ENCODE measurements around the gene POLR3A. TPM values are rescaled to one million over a fixed set of nuclear protein-coding genes. Genes with fewer than 3 reads are reported as not detected.
A peak's percentile ranks its signal among the peaks of the same experiment; 100 is the strongest.

Gene POLR3A
- total RNA-seq, 1 donor from 2014 or later: 31.4 TPM

- Histone ChIP-seq H3K4me3 (ENCODE audit: insufficient read depth, low read depth, low read length) (no peak overlapping the region), H3K9me3 (ENCODE audit: insufficient read depth, low read depth, low read length) (no peaks in the 10 kb centered on the region), H3K36me3 (ENCODE audit: insufficient read depth, low read length) (no peaks in the 10 kb centered on the region), H3K4me1 (ENCODE audit: insufficient read depth, low read length) (no peaks in the 10 kb centered on the region), H3K4me2 (ENCODE audit: low read length) (no peak overlapping the region), H3K9ac (ENCODE audit: low read length) (no peak overlapping the region), H2AFZ (ENCODE audit: low read depth, low read length) (no peak overlapping the region), H3K79me2 (ENCODE audit: insufficient read depth, low read length) (no peaks in the 10 kb centered on the region), H4K20me1 (ENCODE audit: insufficient read depth, low read length) (no peaks in the 10 kb centered on the region), H3K27ac (ENCODE audit: low read depth, low read length) (no peak overlapping the region), H3K27me3 (ENCODE audit: insufficient read depth, low read length) (peaks cover 2% of the 10 kb centered on the region)
- peaks cover 3% of the 10 kb centered on the region for H3K27me3 Mint-ChIP-seq (ENCODE audit: low read depth, unreplicated experiment)
- no peak overlapping the region for H3K4me3 Mint-ChIP-seq (ENCODE audit: unreplicated experiment)
- H3K9me3 Mint-ChIP-seq (ENCODE audit: unreplicated experiment): peaks cover 6% of the 10 kb centered on the region
- H3K36me3 Mint-ChIP-seq (ENCODE audit: low read depth, unreplicated experiment): no peaks in the 10 kb centered on the region
- no peak for TF ChIP-seq EZH2 (IDR thresholded peaks at IDR 0.05; ENCODE audit: insufficient read depth, low read length)
- TF ChIP-seq CTCF (IDR thresholded peaks at IDR 0.05; ENCODE audit: insufficient read depth, low read depth, low read length): no peak
- no peak for FAIRE-seq
- H3K4me1 Mint-ChIP-seq (ENCODE audit: low read depth, unreplicated experiment): peaks cover 8% of the 10 kb centered on the region
- no peak for DNase-seq (ENCODE audit: low read depth)
- no peak overlapping the region for H3K27ac Mint-ChIP-seq (ENCODE audit: unreplicated experiment)
Observed at GRCh38 chr10:77932016-77932715, 97.1 kb downstream of the POLR3A start.

- Mint-ChIP-seq H3K36me3 (ENCODE audit: low read depth, unreplicated experiment) (peaks cover under 1% of the 10 kb centered on the region), H3K9me3 (ENCODE audit: unreplicated experiment) (peaks cover 7% of the 10 kb centered on the region), H3K4me3 (ENCODE audit: unreplicated experiment) (peak overlapping the region; percentile 82), H3K4me1 (ENCODE audit: low read depth, unreplicated experiment) (peaks cover 19% of the 10 kb centered on the region), H3K27ac (ENCODE audit: unreplicated experiment) (peak overlapping the region; percentile 72), H3K27me3 (ENCODE audit: low read depth, unreplicated experiment) (peaks cover 3% of the 10 kb centered on the region)
- H3K27ac ChIP-seq (ENCODE audit: low read depth, low read length): no peak overlapping the region
- H2AFZ ChIP-seq (ENCODE audit: low read depth, low read length): peak overlapping the region; percentile 68
- H3K79me2 ChIP-seq (ENCODE audit: insufficient read depth, low read length): peaks cover 32% of the 10 kb centered on the region
- H3K9ac ChIP-seq (ENCODE audit: low read length): peak overlapping the region; percentile 81
- TF ChIP-seq CTCF (IDR thresholded peaks at IDR 0.05; ENCODE audit: insufficient read depth, low read depth, low read length): no peak
- no peak for TF ChIP-seq EZH2 (IDR thresholded peaks at IDR 0.05; ENCODE audit: insufficient read depth, low read length)
- H3K4me2 ChIP-seq (ENCODE audit: low read length): peak overlapping the region; percentile 97
- peaks cover 31% of the 10 kb centered on the region for H4K20me1 ChIP-seq (ENCODE audit: insufficient read depth, low read length)
- peak overlapping the region; percentile 70 for H3K4me3 ChIP-seq (ENCODE audit: insufficient read depth, low read depth, low read length)
- H3K9me3 ChIP-seq (ENCODE audit: insufficient read depth, low read depth, low read length): no peaks in the 10 kb centered on the region
- peaks cover 2% of the 10 kb centered on the region for H3K27me3 ChIP-seq (ENCODE audit: insufficient read depth, low read length)
- no peaks in the 10 kb centered on the region for H3K36me3 ChIP-seq (ENCODE audit: insufficient read depth, low read length)
- FAIRE-seq: no peak
- DNase-seq (ENCODE audit: low read depth): no peak
- H3K4me1 ChIP-seq (ENCODE audit: insufficient read depth, low read length): peaks cover 14% of the 10 kb centered on the region
Observed at GRCh38 chr10:77927402-77928246, 101.7 kb downstream of the POLR3A start.
